ENCODE results near the gene SND1.

DNA sequence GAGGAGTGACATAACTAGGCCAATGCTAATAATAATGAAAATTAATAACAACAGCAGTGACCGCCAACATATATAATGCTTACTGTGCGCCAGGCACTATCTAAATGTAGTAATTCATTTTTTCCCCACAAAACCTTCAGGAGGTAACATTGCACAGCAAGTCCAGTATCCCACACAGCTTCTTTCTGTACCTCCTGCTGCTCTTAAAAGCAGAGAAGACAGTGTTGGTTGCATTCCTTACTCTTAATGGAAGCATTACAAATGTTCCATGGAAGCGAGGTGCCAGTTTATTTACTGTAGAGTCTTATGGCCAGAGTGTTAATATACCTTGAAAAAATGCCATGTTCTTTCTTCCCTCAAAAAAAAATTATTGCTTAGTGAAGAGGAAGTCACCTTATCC is 211.1 kb downstream of the SND1 start:
- TF ChIP-seq RAD21 (IDR thresholded peaks at IDR 0.05): no peak
- TF ChIP-seq, protein P1, sequence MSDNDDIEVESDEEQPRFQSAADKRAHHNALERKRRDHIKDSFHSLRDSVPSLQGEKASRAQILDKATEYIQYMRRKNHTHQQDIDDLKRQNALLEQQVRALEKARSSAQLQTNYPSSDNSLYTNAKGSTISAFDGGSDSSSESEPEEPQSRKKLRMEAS (IDR thresholded peaks at IDR 0.05): no peak
- no peak for TF ChIP-seq CTCF (IDR thresholded peaks at IDR 0.05; ENCODE audit: low read depth, low read length, missing input control)
- TF ChIP-seq, protein P2, sequence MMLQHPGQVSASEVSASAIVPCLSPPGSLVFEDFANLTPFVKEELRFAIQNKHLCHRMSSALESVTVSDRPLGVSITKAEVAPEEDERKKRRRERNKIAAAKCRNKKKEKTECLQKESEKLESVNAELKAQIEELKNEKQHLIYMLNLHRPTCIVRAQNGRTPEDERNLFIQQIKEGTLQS (IDR thresholded peaks at IDR 0.05): no peak
- TF ChIP-seq EGR1 (IDR thresholded peaks at IDR 0.05; ENCODE audit: low read depth in 2 of 2): no peak
- TF ChIP-seq, protein P3, sequence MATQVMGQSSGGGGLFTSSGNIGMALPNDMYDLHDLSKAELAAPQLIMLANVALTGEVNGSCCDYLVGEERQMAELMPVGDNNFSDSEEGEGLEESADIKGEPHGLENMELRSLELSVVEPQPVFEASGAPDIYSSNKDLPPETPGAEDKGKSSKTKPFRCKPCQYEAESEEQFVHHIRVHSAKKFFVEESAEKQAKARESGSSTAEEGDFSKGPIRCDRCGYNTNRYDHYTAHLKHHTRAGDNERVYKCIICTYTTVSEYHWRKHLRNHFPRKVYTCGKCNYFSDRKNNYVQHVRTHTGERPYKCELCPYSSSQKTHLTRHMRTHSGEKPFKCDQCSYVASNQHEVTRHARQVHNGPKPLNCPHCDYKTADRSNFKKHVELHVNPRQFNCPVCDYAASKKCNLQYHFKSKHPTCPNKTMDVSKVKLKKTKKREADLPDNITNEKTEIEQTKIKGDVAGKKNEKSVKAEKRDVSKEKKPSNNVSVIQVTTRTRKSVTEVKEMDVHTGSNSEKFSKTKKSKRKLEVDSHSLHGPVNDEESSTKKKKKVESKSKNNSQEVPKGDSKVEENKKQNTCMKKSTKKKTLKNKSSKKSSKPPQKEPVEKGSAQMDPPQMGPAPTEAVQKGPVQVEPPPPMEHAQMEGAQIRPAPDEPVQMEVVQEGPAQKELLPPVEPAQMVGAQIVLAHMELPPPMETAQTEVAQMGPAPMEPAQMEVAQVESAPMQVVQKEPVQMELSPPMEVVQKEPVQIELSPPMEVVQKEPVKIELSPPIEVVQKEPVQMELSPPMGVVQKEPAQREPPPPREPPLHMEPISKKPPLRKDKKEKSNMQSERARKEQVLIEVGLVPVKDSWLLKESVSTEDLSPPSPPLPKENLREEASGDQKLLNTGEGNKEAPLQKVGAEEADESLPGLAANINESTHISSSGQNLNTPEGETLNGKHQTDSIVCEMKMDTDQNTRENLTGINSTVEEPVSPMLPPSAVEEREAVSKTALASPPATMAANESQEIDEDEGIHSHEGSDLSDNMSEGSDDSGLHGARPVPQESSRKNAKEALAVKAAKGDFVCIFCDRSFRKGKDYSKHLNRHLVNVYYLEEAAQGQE (IDR thresholded peaks at IDR 0.05): no peak
- no peak for TF ChIP-seq FOXA2 (IDR thresholded peaks at IDR 0.05)

All from liver (tissue), 3 donors.